GM21825 (cell line): ENCODE data around the gene DYRK1A.

ENCODE experiments used
- ATAC-seq: cut with Tn5 transposase; IDR thresholded peaks from one replicate; pipeline ENCODE4 v1.9.1; 2021; ENCODE audit warnings: mild to moderate bottlenecking, moderate library complexity; ENCODE audit not compliant: unreplicated experiment

The DYRK1A gene

DNA sequence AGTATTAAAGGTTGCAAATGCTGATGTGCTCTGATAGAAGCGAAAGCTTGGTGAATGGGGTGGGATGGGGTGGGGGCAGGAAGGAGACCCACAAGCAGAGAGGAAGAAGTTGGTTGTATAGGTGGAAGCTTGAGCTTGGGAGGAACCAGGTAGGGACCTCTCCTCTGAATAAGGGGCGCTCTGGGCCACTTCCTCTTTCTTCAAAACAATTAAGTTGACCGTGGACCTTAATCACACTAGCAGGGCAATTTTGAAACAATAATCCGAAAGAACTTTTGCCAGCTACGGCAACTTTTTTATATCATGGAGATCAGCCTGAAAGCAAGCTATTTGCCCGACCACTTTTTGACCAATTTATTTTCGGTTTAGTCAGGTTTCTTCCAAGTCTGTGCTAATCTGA is 1.9 kb upstream of the DYRK1A start:
- ATAC-seq = no peak

DNA sequence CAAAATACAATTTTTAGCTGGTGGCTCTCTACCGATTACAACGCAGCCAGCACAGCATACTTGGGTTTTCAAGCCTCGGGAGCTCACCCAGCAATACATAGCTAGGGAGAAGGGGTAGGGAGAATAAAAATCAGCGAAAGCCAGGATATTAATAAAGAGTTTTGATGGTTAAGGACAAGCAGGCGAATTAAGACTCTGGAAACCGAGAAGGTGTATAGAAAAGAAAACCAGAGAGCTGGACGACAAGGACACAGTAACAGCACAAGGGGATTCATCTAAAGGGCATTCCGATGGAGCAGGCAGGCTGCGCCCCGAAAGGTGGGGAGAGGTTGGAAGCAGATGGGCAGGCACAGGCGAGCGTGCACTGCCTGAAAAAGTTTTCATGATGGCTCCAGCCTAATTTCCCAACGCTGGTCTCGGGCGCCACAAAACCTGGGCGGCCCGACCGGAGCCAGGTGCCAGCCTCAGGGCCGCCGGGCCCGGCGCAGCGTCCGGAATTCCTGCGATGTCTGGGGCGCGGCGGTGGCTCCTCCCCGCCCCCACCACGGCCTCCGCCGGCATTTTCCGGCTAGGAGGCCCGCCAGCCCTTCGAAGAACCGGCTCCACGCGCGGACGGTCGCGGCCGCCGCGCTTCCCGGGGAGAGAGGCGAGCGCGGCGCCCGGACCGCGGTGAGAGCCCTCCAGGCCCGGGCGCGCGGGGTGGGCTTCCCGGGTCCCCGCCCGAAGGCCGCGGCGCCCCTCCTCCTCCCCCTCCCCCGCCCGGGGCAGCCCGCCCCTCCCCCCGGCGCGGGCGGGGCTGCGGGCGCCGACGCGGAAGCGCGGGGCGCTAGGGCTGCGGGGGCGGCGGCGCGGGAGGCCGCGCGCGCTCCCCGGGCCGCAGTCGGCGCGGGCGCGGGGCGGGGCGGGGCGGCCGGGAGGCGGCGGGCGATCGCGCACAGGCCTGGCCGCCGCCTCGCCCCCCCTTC is 774 bp upstream of the DYRK1A start:
- peak; percentile 29 for ATAC-seq

DNA sequence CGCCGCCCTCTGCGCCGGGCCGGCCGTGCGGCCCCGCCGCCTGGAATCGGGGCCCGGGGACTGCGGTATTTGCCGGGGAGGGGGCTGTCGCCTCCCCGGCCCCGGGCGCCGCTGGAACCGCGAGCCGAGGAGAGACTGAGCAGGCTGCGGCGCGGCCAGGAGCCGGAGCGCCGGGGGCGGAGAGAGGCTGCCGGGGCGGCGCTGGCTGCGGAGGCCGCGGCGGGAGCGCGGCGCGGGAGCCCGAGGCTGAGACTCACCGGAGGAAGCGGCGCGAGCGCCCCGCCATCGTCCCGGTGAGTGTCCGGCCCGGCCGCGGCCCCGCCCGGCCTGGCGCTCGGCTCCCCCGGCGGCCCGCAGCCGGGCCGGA is 746 bp downstream of the DYRK1A start:
- ATAC-seq = no peak

DNA sequence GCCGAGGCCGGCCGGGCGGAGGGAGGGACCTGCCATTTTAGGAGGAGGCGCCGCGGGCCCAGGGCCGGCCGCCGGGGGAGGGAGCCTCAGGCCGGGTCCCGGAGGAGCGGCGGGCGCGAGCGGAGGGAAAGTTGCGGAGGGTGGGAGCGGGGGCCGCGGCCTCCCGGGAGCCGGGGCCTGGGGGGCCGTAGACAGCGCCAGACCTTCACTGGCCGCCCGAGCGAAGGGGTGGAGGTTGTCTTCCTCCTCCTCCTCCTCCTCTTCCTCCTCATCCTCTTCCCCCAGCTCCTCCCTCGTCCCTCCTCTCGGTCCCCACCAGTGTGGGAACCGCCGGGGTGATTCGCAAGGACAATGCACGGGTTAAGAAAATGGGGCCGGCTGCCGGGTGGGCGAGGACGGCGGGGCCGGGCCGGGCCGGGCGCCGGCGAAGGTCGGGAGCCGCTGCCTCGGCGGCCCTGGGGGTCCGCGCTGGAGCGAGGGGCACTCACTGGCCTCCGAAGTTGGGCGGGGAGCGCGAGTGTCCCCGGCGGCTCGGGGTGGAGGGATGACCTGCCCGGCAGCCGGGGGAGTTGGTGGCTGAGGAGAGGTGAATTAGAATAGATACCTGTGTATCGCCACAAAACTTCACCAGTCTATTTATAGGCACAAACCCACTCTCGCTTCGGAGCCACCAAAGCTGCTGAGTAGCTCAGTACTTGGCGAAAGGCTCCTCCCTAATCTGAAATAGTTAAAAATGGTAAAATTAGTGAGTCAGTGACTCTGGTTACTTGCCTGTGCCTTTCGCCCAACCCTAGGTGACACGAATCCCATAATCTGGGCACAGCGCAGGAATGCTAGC is 1.3 kb downstream of the DYRK1A start:
- ATAC-seq = no peak

DNA sequence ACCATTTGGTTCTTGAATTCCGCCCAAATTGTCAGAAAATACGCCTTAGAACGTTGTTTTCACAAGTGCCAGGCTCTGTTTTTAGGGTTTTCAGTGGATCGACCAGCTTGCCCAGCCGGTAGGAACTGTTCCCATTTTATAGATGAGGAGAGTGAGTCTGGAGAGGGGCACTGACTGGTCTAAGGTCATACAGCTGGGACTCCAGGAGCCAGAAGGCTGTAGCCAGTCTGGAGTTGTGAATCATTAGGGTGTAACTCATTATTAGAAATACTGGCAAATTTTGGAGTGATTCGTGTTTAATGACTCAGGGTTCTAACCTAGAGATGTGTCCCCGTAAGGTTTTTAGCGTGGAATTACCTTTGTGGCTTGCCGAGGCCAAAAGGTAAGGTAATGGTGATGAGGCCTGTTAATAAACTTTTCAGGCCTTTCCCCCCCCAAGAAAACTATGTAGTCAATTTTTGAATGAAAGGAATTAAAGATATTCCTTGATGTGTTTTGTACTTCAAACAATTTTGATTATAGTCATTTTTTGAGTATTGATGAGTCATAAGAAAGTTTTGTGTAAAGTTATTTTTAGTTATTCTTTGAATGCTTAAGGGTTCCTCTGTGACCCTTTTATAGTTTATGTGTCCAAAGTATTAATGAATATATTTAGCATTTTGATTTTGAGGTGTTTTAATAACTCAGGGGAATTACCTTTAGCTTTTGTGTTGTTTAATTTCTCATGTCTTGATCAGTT is 2.1 kb downstream of the DYRK1A start:
- no peak for ATAC-seq

DNA sequence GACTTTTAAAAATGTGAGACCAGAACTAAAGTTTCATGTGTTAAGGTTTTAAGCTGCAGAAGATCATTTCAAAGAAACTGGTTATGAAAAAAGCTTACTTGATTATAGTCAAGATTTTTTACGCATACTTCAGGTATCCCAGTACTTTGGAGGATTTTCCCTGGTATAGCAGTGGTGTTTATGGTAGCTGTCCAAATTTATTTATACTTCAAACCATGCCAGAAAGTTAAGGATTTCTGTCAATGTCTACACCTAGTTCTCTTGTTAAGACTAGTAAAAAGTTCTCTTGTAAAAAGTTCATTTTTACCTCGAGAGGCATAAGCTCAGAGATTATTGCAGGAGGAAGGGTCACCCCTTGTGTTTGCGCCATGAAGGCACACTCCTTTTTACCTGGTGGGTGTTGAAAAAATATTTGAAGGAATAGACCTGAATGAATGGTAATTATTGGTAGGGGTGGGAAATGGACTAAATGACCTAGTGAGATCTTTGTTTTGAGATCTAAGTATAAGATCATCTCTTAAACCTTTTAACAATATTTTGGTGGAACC is 2.8 kb downstream of the DYRK1A start:
- ATAC-seq = no peak

DNA sequence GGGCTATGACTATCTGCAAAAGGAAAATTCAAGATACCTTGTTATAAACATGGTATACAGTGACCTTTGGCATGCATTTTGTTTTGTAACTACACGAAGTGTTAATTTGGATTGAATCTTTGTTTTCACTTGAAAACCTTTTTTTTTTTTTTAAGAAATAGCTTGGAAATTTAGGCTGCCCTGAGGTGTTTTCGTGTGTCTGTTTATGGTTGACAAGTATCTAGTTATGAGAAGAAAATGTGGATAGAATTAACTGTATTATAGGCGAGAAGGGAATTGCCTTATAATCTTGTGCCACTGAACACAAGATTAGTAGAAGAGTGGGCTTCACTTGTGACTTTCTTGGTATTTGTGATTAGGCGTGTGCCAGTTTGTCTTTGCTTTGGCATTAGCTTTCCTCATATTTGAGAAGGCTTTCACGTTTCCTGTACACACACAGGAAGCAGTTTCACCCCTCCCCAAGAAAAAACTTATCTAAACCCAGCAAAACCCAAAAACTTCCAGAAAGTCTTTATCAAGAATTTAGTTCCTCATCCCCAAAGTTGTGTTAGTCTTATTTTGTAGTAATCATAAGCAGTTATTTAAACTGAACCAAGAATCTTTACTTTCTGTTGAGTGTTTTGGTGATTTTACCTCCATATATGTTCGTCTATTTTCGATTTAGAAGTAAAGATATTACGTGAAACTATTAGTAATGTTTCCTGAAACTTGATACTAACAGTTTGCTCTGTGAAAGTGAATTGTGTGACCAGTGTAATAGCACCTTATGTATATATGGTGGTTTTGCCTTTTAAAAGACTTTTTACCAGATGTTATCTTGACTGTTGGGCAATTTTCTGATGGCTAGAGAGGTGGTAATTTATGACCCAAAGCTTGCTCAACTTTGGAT is 3.8 kb downstream of the DYRK1A start:
- ATAC-seq = no peak

DNA sequence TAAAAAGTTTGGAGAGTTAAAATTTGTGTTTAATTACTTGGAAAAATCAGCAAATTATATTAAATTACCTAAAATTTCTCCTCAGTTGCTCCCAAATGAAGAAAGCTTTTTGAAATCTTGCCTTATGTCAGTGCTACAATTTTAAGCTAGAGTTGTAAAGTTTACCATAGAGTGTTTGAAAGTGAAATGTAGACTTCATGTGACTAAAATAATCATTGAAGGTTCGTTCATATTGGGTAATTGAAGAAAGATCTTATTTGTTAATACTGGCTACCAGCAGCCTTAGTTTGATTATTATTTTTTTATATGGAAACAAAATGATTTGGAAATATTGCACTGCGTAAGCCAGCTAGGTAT is 4.4 kb downstream of the DYRK1A start:
- ATAC-seq = no peak

DNA sequence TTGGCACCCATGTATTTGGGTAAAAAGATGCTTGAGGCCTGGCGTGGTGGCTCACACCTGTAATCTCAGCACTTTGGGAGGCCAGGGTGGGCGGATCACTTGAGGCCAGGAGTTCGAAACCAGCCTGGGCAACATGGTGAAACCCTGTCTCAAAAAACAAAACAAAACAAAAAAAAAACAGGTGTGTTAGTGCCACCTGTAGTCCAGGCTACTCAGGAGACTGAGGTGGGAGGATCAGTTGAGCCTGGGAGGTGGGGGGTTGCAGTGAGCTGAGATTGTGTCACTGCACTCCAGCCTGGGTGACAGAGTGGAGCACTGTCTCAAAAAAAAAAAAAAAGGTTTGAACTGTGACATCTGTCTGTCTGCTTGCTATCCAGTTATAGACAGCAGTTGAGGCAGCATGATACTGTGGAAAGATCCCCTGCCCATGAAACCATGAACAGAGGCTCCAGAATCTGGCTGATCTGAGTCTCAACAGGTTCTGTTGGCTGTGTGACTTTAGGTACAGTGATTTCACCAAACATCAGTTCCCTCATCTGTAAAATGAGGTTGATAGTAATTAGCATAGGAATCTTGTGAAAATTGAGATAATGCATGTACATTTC is 5.7 kb downstream of the DYRK1A start:
- no peak for ATAC-seq

DNA sequence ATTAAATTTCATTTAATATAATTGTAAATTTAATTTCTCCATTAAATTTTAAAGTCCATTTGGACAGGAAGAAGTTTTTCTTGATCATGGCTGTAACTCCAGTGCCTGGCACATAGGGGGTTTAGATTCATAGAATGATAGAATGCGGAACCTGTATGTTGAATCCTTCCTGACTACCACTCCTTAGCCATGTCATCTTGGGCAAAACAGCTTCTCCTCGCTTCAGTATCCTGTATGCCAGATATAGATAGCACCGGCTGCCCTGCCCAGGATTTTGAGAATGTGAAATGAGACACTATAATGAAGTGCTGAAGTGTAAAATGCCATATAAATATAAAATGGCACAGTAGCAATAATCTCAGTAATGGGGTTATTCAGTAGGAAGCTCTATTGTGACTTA is 6.4 kb downstream of the DYRK1A start:
- ATAC-seq = no peak

DNA sequence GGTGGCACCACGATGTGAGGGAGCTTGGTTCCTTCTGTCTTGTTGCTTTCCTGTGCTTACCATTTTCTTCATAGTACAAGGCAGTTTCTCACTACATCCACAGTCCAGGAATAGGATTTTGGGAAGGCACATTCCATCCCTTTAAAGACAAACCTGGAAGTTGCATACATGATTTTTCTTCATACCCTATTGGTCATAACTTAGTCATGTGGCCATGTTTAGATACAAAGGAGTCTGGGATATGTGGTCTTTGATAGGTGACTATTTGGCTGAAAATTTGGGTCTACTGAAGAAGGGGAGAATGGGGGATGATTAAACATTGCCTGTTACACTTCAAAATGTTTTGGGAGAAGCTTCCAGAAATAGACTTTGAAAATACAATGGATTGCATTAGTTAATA is 7.0 kb downstream of the DYRK1A start:
- no peak for ATAC-seq

DNA sequence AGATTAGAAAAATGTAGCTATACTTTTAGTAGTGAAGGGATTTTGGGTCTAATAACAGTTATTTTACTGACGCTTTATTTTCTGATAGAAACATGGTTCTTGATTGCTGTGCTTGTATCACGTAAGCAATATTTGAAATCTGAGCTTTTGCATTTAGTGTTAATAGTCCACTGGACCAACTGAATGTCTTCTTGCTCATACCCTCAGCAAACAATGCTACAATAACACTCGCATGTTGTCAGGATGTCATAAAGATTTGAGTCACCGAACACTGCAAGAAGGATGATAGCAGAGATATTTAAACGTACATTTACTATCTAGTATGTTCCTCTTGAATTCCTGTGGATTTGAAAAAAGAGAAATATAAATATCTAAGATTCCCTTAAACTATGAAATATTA is 7.5 kb downstream of the DYRK1A start:
- ATAC-seq = no peak

DNA sequence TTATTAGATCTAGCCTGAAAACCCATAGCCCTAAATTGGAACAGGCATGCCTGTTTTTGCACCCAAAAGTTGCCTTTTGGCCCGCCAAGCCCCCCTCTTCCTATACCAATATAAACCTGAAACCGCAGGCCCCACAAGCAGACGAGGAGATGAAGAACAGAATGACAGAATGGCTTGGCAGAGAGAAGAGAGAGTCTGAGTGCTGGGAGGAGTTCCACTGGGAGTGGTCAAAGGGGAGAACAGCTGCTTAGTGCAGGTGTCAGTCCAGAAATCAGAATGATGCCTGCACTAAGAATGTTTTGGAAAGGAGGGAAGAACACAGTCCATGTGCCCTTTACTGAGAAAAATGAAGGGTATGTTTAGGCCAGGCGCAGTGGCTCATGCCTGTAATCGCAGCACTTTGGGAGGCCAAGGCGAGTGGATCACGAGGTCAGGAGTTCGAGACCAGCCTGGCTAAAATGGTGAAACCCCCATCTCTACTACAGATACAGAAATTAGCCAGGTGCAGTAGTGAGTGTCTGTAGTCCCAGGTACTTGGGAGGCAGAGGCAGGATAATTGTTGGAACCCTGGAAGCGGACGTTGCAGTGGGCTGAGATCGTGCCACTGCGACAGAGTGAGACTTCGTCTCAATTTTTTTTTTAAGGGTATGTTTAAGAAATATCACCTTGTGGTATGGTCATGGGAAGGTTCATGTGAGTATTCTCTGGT is 9.4 kb downstream of the DYRK1A start:
- no peak for ATAC-seq

DNA sequence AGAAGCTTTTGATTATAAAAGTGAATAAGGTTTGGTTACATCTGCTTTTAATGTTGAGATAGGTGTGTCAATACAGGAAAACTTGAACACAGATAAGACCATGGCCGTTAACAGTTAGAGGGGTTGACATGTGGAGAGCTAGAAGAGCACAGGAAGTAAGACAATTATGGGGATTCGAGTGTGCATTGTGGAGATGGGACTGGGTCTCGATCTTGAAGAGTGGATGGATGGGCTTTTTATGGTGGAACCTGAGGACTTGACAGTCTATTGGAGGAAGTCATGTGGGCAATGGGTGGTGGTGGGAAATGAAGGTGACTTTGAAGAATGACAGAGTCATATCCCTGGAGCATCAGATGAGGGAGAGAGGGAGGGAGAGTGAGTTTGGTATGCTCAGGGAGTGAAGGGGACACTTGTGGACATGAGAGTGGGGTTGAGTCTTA is 12.1 kb downstream of the DYRK1A start:
- no peak for ATAC-seq

DNA sequence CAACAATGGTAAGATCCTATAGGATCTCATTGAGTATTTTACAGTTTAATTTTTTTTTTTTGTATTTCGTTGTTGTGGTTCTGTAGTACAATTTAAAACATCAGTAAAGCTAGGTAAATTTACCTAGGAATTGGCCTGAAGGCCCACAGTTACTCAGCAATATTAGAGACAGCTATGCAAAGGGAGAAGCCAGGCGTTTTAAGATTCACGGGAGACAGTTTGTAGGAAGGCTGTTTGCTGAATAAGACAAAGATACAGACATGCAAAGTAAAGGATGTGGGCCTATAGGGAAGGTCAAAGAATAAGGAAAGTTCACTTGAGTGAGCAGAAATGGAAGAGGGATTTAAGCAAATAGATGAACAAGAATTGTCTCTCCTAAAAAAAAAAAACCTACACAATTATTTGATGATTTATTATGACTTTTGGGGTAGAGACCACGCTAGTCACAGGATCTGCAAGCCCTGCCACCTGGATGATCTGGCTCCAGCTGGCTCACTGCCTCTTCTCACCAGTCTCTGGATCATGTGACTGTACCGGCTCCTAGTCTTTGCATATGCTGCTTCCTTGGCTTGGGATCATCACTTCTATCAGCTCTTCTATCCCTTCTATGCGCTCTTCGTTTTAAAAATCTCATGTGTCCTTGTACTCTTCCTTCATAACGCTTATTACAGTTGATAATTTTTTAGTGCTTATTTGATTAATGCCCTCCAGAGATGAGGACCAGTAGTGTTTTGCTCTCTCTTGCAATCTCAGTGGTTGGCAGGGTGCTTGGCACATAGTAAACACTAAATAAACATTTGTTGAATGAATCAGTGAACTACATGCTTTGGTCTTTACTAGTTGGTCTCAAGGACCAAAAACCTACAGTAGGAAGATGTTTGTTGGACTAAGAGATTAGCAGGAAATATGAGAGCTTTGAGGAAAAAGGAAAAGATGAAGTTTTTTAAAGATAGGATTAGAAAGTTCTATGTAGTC is 14.1 kb downstream of the DYRK1A start:
- no peak for ATAC-seq

DNA sequence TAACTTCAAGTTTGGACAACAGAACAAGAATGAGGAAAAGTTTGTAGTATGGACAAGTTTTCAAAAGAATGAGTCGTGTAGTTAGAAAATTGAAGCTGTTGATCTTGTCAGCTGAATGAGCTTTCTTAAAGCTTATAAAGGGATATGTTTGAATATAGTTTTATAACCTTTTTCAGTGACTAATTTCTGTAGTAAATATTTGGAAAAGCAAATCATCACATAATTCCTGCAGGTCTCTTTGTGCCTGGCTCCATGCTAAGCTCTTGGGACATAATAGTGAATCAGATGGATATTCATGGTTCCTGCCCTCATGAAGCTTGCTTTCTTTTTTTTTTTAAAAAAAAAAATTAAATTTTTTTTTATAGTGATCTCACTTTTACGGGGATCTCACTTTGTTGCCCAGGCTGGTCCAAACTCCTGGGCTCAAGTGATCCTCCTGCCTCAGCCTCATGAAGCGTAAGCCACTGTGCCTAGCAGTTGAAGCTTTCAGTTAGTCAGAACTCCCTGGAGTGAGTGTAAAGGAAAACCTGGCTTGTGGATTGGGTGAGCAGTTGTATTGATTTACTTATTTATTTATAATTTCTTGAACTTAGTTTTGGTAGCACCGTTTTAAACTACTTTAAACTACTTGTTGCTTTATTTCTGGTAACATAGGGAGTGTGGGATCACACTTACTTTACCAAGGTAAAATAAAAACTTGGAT is 15.5 kb downstream of the DYRK1A start:
- no peak for ATAC-seq

DNA sequence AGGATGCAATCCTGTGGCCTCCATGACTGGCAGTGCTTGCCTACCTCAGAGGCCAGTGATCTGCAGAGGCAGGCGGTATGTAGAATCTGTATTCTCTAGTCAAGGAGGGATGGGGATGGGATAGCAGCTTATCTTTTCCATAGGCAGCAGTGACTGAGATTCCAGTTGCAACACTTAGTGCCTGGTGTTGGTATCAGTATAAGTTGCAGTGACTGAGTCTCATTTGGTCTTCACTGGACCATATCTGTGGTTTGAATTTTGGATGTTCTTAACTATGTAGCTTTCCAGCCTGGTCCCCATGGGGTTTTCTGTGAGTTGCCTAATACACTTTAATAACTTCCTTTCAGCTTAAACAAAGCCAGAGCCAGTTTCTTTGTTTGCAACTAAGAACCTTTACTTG is 16.5 kb downstream of the DYRK1A start:
- ATAC-seq = no peak
